OCI-M2 (cell line): Measurements from ENCODE around the gene DISP2.

Experiments
- DNase-seq: peaks from one replicate; lab custom pipeline; 2025; ENCODE audit not compliant: unreplicated experiment; lab: John Stamatoyannopoulos, UW

DISP2 gene

DNA sequence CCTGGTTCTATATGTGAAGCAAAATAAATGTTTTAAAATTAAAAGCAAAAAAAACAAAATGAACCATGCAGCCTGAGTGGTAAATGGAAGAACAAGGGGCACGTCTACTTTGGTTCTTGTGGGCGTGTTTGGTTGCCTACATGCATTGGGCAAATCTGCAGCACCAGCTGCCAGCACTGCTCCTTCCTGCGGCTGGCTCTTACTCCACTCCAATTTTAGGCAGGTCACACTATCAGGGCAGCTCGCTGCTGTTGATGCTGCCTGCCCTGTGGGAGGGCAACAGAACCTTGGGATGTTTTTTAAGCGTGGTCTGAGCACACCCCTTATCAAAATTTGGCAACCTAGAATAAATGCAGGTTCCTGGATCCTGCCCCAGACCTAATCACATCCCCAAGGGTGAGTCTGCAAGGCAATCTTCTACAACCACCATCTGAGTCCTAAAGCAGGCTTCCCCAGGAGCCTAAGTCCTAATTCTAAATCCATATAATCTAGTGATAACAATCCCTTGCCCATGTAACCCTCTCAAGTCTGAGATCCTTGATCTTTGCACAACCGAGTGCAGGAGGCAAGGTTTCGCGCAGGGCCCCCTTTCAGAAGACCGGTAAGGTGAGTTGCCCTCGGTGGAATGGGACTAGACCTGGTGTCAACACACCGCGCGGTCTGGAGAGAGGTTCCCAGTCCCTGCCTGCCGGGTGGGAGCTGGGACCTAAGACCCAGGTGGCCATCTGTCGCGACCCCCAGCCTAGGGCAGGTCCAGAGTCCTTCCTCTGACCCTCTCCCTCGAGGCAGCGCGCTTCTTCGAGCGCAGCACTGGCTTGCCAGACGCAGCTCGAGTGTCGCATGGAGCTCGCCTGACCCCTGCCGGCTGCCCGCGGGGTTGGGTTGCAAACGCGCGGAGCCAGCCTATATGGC is 63.5 kb downstream of the DISP2 start:
- DNase-seq, result no peak

GRCh38 chr15:40424483-40425115 is 66.6 kb downstream of the DISP2 start:
- DNase-seq, result no peak

GRCh38 chr15:40425681-40426080 is 67.7 kb downstream of the DISP2 start:
- DNase-seq, result no peak

DNA sequence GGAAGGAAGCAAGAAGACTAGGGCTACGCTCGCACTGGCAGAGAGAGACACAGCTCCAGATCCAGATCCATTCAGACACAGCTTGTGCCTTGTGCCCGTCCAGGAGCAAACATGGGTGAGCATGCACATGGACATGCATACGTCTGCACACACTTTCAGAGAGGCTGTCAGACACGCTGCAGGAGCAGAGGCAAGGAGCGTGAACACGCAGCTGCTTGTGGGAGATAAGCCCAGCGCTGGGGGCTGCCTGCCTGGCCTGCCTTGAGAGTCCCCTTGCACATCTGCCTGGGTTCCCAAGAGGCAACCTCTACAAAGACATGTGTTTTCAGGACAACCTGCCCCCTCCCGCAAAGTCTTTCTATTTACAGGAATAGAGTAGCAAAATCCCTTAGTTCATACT is 69.2 kb downstream of the DISP2 start:
- DNase-seq, result no peak

DNA sequence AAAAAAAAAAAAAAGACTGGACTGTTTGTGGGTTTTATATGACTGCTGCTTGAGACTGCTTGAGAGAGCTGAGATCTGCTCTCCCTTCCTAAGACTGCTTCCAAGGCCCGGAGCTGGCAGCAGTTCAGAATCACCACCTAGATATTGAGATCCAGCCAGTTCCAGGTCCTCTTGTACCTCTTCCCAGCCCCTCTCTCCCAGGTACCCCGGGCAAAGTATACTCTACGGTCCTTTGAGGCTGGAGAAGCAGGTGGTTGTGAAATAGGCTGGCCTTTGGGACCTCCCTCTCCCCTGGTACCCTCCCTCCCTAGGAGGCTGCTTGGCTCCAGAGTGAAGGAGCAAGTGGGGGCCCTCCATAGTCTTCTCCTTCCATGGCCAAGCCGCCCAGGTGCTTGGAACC is 70.2 kb downstream of the DISP2 start:
- DNase-seq, result no peak
